Mesendoderm (in vitro differentiated cells): Measurements from ENCODE around the gene AAK1.
"Not testable (repeated sequence)": the region's sequence is repeated elsewhere in the genome, so short reads cannot be mapped to it uniquely, and the experiment has no call there.

Experiments
- DNase-seq: peaks from one replicate; pipeline ENCODE4 v3.0.0; 2013
- H2AK5ac ChIP-seq: 2 replicates; pipeline ENCODE4 v1.6.1; 2013; ENCODE audit warnings: low read length, inconsistent platforms
- H2BK120ac ChIP-seq: 2 replicates; pipeline ENCODE4 v1.6.1; 2013; ENCODE audit warnings: low read depth, mild to moderate bottlenecking, low read length, moderate library complexity, mixed read lengths
- H2BK15ac ChIP-seq: replicated peaks from 2 replicates; pipeline ENCODE4 v1.6.1; 2013; ENCODE audit warnings: low read depth, mild to moderate bottlenecking, moderate library complexity
- H2BK5ac ChIP-seq: 2 replicates; pipeline ENCODE4 v1.6.1; 2013; ENCODE audit warnings: low read length, inconsistent platforms
- H3K18ac ChIP-seq: 2 replicates; pipeline ENCODE4 v1.6.1; 2013; ENCODE audit warnings: mild to moderate bottlenecking, low read length, mixed read lengths
- H3K23ac ChIP-seq: one replicate; pipeline ENCODE4 v1.6.1; 2013; ENCODE audit warnings: low read length
- H3K27ac ChIP-seq: 2 replicates; pipeline ENCODE4 v1.5.1; 2013; ENCODE audit warnings: low read depth, mild to moderate bottlenecking, inconsistent platforms, low read length, moderate library complexity
- H3K27me3 ChIP-seq: 2 replicates; pipeline ENCODE4 v1.6.1; 2013; ENCODE audit warnings: low read length, control low read depth, mild to moderate bottlenecking, inconsistent platforms; ENCODE audit not compliant: insufficient read depth, poor library complexity
- H3K36me3 ChIP-seq: 2 replicates; pipeline ENCODE4 v1.6.1; 2013; ENCODE audit warnings: low read length, inconsistent platforms; ENCODE audit not compliant: control insufficient read depth, insufficient read depth
- H3K4ac ChIP-seq: one replicate; pipeline ENCODE4 v1.6.1; 2013; ENCODE audit warnings: low read depth, mild to moderate bottlenecking, low read length, moderate library complexity
- H3K4me1 ChIP-seq: 2 replicates; pipeline ENCODE4 v1.6.1; 2013; ENCODE audit warnings: low read depth, low read length, inconsistent platforms; ENCODE audit not compliant: control insufficient read depth
- H3K4me2 ChIP-seq: 2 replicates; pipeline ENCODE4 v1.6.1; 2013; ENCODE audit warnings: low read length
- H3K4me3 ChIP-seq: 2 replicates; pipeline ENCODE4 v1.5.1; 2013; ENCODE audit warnings: mild to moderate bottlenecking, low read length
- H3K56ac ChIP-seq: one replicate; pipeline ENCODE4 v1.6.1; 2013; ENCODE audit warnings: low read length
- H3K79me1 ChIP-seq: 2 replicates; pipeline ENCODE4 v1.6.1; 2013; ENCODE audit warnings: low read length, inconsistent platforms
- H3K79me2 ChIP-seq: 2 replicates; pipeline ENCODE4 v1.6.1; 2013; ENCODE audit warnings: mild to moderate bottlenecking, low read length; ENCODE audit not compliant: control insufficient read depth, insufficient read depth
- H3K9ac ChIP-seq: 2 replicates; pipeline ENCODE4 v1.6.1; 2013; ENCODE audit warnings: low read length, inconsistent platforms
- H4K5ac ChIP-seq: one replicate; pipeline ENCODE4 v1.6.1; 2013; ENCODE audit warnings: low read length
- H4K8ac ChIP-seq: one replicate; pipeline ENCODE4 v1.6.1; 2013; ENCODE audit warnings: low read depth, mild to moderate bottlenecking, control low read depth, low read length, moderate library complexity
- WGBS: extraction: QIAGEN DNeasy Blood & Tissue Kit; methylation state at CpG from one replicate; pipeline ENCODE4 v1.1.7; 2013; ENCODE audit warnings: low lambda C conversion rate, missing lambda C conversion rate; ENCODE audit not compliant: insufficient coverage; ENCODE audit errors: extremely low coverage; 5-methylcytosine and 5-hydroxymethylcytosine counted together

Gene AAK1

GRCh38 chr2:69428981-69429380, 214.6 kb downstream of the AAK1 start:
- H3K27me3 ChIP-seq, result no peaks in the 10 kb centered on the region

GRCh38 chr2:69424419-69424818, 219.1 kb downstream of the AAK1 start:
- Histone ChIP-seq H4K5ac (no peak overlapping the region), H4K8ac (no peak overlapping the region), H3K27ac (no peak overlapping the region), H3K4me1 (no peaks in the 10 kb centered on the region), H3K4me3 (no peak overlapping the region), H3K36me3 (no peaks in the 10 kb centered on the region), H2BK15ac (no peak overlapping the region), H2BK5ac (no peak overlapping the region), H3K79me1 (no peaks in the 10 kb centered on the region), H3K56ac (no peak overlapping the region), H2BK120ac (no peak overlapping the region), H3K9ac (no peak overlapping the region), H3K4ac (no peak overlapping the region), H3K4me2 (no peak overlapping the region), H3K23ac (no peak overlapping the region), H3K79me2 (no peaks in the 10 kb centered on the region), H3K27me3 (no peaks in the 10 kb centered on the region), H3K18ac (no peak overlapping the region), H2AK5ac (no peak overlapping the region)
- no CpG with 5 or more reads among the region's 2 CpGs for WGBS
- no peak for DNase-seq

More at GRCh38 chr2:69428981-69429380, 214.6 kb downstream of the AAK1 start:
- Histone ChIP-seq H4K8ac (no peak overlapping the region), H3K79me1 (no peaks in the 10 kb centered on the region), H3K18ac (no peak overlapping the region), H3K4me3 (no peak overlapping the region), H3K27ac (no peak overlapping the region), H2BK120ac (no peak overlapping the region), H3K4ac (no peak overlapping the region), H3K9ac (no peak overlapping the region), H3K79me2 (no peaks in the 10 kb centered on the region), H2AK5ac (no peak overlapping the region), H2BK5ac (no peak overlapping the region), H4K5ac (no peak overlapping the region), H3K23ac (no peak overlapping the region), H3K4me2 (no peak overlapping the region), H2BK15ac (no peak overlapping the region), H3K4me1 (no peaks in the 10 kb centered on the region), H3K56ac (no peak overlapping the region), H3K36me3 (no peaks in the 10 kb centered on the region)
- no CpG with 5 or more reads among the region's 2 CpGs for WGBS
- DNase-seq, result no peak

- no peak overlapping the region for H3K4me3 ChIP-seq
Measured at GRCh38 chr2:69422198-69422597, 221.3 kb downstream of the AAK1 start.

GRCh38 chr2:69419111-69419510, 224.4 kb downstream of the AAK1 start:
- H3K4ac ChIP-seq, H3K27ac ChIP-seq: not testable (repeated sequence)
- no CpG with 5 or more reads among the region's 7 CpGs for WGBS

More at GRCh38 chr2:69422198-69422597, 221.3 kb downstream of the AAK1 start:
- Histone ChIP-seq H3K79me1 (no peaks in the 10 kb centered on the region), H3K27me3 (no peaks in the 10 kb centered on the region), H4K8ac (no peak overlapping the region), H3K18ac (no peak overlapping the region), H2AK5ac (no peak overlapping the region), H3K9ac (no peak overlapping the region), H3K4ac (no peak overlapping the region), H2BK15ac (no peak overlapping the region), H3K4me2 (no peak overlapping the region), H3K36me3 (no peaks in the 10 kb centered on the region), H2BK120ac (no peak overlapping the region), H3K56ac (no peak overlapping the region), H3K4me1 (no peaks in the 10 kb centered on the region), H3K27ac (no peak overlapping the region), H4K5ac (no peak overlapping the region), H3K79me2 (no peaks in the 10 kb centered on the region), H3K23ac (no peak overlapping the region), H2BK5ac (no peak overlapping the region)
- no peak for DNase-seq

GRCh38 chr2:69416147-69416546, 227.4 kb downstream of the AAK1 start:
- no peak overlapping the region for H2BK15ac ChIP-seq
- H3K27me3 ChIP-seq, result no peaks in the 10 kb centered on the region
- H2BK120ac ChIP-seq, result no peak overlapping the region
- no peaks in the 10 kb centered on the region for H3K4me1 ChIP-seq
- no peak for DNase-seq
- H3K79me1 ChIP-seq, result no peaks in the 10 kb centered on the region
- no peak overlapping the region for H3K4me2 ChIP-seq
- no peak overlapping the region for H2AK5ac ChIP-seq
- no peaks in the 10 kb centered on the region for H3K79me2 ChIP-seq
- no peak overlapping the region for H3K4ac ChIP-seq
- H3K23ac ChIP-seq, result no peak overlapping the region
- H2BK5ac ChIP-seq, result no peak overlapping the region
- H3K27ac ChIP-seq, result no peak overlapping the region
- no peaks in the 10 kb centered on the region for H3K36me3 ChIP-seq
- no peak overlapping the region for H3K9ac ChIP-seq
- 100% methylated on average over 1 of the region's 1 CpG for WGBS
- no peak overlapping the region for H4K5ac ChIP-seq
- H3K18ac ChIP-seq, result no peak overlapping the region
- no peak overlapping the region for H3K56ac ChIP-seq
- H4K8ac ChIP-seq, result no peak overlapping the region
- no peak overlapping the region for H3K4me3 ChIP-seq

More at GRCh38 chr2:69419111-69419510, 224.4 kb downstream of the AAK1 start:
- not testable (repeated sequence) for H2AK5ac ChIP-seq, H2BK15ac ChIP-seq, H3K4me1 ChIP-seq, H3K23ac ChIP-seq, H2BK120ac ChIP-seq, H3K27me3 ChIP-seq, H3K79me1 ChIP-seq, H4K8ac ChIP-seq, H3K79me2 ChIP-seq, H3K18ac ChIP-seq, H3K4me3 ChIP-seq, H3K4me2 ChIP-seq, H3K9ac ChIP-seq, DNase-seq, H4K5ac ChIP-seq, H3K56ac ChIP-seq, H3K36me3 ChIP-seq, H2BK5ac ChIP-seq
